HG02588 (cell line): ENCODE results near the gene FRMD1.

Experiments
- ATAC-seq: cut with Tn5 transposase; IDR thresholded peaks from one replicate; pipeline ENCODE4 v1.9.1; 2021; ENCODE audit warnings: mild to moderate bottlenecking, moderate library complexity; ENCODE audit not compliant: unreplicated experiment

Gene FRMD1

GRCh38 chr6:168113226-168113625 lies 34.2 kb upstream of the FRMD1 start:
- no peak for ATAC-seq

GRCh38 chr6:168111911-168112310 lies 32.9 kb upstream of the FRMD1 start:
- no peak for ATAC-seq

GRCh38 chr6:168110437-168110836 lies 31.4 kb upstream of the FRMD1 start:
- ATAC-seq = no peak

GRCh38 chr6:168109171-168109570 lies 30.2 kb upstream of the FRMD1 start:
- ATAC-seq = no peak

- no peak for ATAC-seq
These were observed 28.4 kb upstream of the FRMD1 start for GRCh38 chr6:168107191-168107983.

- no peak for ATAC-seq
These were observed 27.6 kb upstream of the FRMD1 start for GRCh38 chr6:168106633-168107005.

GRCh38 chr6:168105813-168106632 lies 27.0 kb upstream of the FRMD1 start:
- ATAC-seq = no peak

GRCh38 chr6:168104636-168105035 lies 25.6 kb upstream of the FRMD1 start:
- ATAC-seq = no peak

GRCh38 chr6:168103050-168103830 lies 24.2 kb upstream of the FRMD1 start:
- ATAC-seq = no peak

- no peak for ATAC-seq
These were observed 23.4 kb upstream of the FRMD1 start for GRCh38 chr6:168102315-168102985.

GRCh38 chr6:168101590-168102314 lies 22.7 kb upstream of the FRMD1 start:
- no peak for ATAC-seq

GRCh38 chr6:168100803-168101589 lies 22.0 kb upstream of the FRMD1 start:
- ATAC-seq = no peak

GRCh38 chr6:168100011-168100802 lies 21.2 kb upstream of the FRMD1 start:
- ATAC-seq = no peak

- ATAC-seq = no peak
These were observed 20.4 kb upstream of the FRMD1 start for GRCh38 chr6:168099201-168100010.

GRCh38 chr6:168098431-168098861 lies 19.4 kb upstream of the FRMD1 start:
- ATAC-seq = no peak

- ATAC-seq = no peak
These were observed 18.8 kb upstream of the FRMD1 start for GRCh38 chr6:168097621-168098430.

- ATAC-seq = no peak
These were observed 18.2 kb upstream of the FRMD1 start for GRCh38 chr6:168097221-168097620.
